Stimulated activated CD8-positive, alpha-beta memory T cell treated with anti-CD3 and anti-CD28 coated beads, Interleukin-12 subunit alpha, Interleukin-12 subunit beta, amount 100 ng/mL, for 24 hours (primary cell): ENCODE results near the gene ZNF468.
"Not testable (repeated sequence)": the region's sequence is repeated elsewhere in the genome, so short reads cannot be mapped to it uniquely, and the experiment has no call there.

Experiments
- DNase-seq: peaks from one replicate; pipeline ENCODE4 v3.0.0-alpha.2; 2020; ENCODE audit errors: extremely low read depth

ZNF468 gene

DNA sequence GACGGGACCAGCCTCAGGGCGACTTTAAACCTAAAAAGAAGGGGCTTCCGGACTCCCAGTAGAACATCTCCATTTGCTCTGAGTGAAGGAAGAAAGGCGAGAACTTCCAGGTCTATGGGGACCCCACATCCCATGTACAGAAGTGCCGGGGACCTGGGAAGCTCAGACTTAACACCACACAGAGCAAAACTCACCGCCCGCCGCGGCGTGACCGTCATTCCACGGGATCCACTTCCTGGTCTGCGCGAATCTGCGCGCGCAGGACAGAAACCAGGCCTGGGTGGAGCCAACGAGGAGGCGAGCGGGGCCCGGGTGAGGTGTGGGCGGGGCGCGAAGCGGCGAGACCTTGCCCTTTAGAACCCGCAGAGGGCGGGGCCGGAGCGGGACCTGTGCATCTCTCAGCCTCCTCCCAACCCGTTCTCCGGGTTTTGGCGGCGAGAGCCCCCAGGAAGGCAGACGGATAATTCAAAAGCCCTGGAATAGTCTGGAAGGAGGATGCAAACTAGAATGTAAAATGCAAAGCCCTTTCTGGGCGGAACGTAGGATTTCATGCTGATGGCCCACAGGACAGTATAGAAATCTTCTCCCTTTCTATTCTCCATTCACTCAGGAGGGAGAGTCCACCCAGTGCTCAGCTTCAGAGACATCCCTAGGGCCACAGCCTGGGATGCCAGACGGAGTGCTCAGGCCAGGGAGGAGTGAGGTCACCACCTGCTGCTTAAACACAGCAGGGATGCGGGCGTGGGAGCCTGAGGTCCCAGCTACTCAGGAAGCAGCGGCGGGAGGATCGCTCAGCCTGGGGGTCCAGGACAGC is at the start of gene ZNF468:
ZNF468 (minus strand) TSS at position 242 of the 814 bp plus-strand sequence. CDS start 3,347 bp downstream, outside the sequence.
- DNase-seq = peak; percentile 55

DNA sequence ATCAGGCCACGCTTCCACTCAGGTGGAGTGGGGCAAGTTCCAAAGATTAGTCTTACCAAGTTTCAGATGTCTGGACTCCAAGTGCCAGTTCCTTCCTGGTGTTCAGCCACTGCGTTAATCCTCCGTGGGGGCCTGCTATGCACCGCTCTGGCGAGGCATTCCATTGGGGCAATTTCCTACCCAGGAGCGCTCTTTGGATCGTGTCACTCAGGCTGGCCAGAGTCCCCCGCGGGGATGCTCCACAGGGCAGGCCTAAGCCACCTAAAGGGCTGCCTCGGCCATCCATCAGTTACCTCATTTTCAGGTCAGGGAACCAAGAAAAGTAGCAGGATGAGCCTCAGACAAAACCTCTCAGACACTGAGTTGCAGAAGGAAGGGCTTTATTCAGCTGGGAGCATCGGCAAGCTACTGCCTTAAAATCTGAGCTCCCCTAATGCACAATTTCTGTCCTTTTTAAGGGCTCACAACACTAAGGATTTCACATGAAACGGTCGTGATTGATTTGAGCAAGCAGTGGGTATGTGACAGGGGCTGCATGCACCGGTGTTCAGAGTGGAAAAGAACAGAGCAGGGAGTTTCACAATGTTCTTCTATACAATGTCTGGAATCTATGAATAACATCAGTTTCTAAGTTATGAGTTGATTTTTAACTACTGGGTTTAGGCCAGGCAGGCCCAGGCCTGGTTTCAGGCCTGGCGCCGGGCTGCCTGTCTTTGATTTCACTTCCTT is 46.8 kb upstream of the ZNF468 start:
- not testable (repeated sequence) for DNase-seq

DNA sequence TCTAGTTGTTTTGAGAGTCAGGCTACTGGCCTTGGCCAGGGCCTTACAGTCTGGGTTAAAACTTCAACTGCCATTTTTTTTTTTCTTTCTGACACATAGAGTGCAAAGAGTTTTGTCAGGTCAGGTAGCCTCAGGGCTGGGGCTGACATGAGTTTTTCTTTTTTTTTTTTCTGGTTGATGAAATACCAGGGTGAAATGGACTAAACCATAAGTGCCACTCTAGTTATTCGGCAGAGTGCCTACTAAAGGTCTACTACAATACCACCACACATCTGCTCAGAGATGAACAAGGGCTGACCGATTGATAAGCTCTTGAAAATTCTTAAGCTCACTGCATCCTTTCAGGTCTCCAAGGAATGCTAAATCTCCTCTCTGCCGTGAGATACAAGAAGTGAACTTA is 44.4 kb upstream of the ZNF468 start:
- no peak for DNase-seq

DNA sequence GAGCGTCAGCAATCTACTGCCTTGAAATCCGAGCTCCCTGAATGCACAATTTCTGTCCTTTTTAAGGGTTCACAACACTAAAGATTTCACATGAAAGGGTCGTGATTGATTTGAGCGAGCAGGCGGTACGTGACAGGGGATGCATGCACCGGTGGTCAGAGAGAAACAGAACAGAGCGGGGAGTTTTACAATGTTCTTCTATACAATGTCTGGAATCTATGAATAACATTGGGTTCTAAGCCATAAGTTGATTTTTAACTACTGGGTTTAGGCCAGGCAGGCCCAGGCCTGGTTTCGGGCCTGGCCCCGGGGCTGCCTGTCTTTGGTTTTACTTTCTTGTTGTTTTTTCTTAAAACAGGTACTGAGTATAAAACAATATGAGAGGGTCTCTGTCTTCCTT is 41.2 kb upstream of the ZNF468 start:
- DNase-seq = not testable (repeated sequence)

DNA sequence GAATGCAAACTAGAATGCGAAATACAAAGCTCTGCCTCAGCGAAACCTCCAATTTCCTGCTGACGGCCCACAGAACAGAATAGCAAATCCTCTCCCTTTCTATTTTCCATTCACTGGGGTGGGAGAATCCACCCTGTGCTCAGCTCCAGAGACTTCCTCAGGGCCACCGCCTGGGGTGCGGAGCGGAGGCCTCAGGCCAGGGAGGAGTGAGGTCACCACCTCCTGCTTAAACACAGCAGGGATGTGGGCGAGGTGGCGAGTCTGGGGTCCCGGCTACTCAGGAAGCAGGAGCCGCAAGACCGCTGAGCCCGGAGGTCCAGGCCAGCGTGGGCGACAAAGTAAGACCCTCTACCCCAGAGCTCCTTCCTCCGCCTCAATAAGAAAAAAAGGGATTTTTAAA is 40.7 kb upstream of the ZNF468 start:
- no peak for DNase-seq

DNA sequence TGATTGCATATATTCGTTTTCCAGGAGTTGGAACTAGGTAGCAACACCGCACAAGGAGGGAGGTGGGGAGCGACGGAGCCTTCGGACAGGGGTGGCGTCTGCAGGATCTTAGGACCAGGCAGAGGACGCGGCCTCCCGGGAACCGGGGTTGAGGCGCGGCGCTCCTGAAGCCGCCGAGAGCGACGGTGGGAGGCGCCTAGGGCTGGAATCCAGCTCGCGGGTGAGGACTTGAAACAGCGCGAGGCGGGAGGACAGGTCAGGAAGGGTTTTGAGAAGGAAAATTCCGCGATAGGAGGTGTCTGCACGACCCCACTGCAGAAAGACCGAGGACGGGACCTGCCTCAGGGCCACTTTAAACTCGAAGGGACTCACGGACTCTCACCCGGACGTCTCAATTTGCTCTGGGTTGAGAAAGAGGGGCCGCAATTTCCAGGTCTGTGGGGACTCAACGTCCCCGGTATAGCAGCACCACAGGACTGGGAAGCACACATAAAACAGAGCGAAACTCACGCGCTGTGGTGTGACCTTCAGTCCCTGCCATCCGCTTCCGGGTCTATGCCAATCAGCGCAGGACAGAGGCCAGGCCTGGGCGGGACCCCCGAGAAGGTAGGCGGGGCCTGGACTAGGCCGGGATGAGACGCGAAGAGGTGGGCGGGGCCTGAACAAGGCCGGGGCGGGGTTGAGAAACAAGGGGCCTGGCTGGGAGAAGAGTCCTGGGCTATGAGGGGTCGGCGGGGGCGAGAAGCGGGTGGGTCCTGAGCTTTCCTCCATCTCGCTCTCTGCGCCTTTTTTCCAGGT is 39.9 kb upstream of the ZNF468 start, which contains the start of gene ZNF320:
ZNF320 (minus strand) TSS at position 498 of the 798 bp plus-strand sequence. CDS start 7,380 bp downstream, outside the sequence.
- DNase-seq = peak; percentile 73

DNA sequence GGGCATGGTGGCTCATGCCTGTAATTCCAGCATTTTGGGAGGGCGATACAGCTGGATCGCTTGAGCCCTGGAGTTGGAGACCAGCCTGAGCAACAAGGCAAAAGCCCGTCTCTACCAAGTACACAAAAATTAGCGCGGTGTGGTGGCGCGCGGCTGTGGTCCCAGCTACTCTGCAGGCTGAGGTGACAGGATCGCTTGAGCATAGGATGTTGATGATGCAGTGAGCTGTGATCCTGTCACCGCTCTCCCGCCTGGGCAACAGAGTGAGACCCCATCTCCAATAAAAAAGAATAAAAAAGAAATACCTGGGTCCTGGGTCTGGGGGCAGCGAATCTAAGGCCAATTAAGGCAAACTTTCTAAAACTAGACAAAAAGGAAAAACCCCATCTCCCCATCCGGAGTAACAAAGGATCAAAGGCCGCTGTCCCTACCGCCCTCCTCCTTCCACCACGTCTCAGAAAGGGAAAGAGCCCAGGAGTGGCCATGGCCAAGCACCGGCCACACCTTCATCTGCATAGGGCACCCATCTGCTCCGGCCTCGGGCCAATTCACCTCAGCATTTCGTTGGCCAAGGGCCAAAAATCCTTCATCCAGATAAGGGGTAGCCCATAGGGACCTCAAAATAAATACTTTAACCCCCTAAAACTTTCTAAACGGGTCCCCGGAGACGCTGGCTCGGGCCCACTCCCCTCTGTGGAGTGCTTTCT is 39.2 kb upstream of the ZNF468 start:
- no peak for DNase-seq

DNA sequence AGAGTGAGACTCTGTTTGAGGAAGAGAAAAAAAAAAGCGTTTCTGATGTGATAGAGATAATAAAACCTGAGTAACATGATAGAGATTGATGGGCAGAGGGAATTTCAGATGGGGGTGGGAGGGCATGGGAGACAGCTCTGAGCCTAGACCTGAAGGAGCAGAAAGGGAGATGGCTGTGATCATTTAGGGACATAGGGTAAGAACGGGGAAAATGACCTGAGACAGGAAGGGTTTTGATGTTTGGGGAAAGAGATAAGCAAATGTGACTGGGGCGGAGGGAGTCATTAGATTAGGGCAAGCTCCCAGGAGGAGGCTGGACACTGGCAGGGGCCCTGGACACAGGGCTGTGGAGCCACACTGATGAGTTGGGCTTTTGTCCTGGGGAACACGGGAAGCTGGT is 33.9 kb upstream of the ZNF468 start:
- no peak for DNase-seq

DNA sequence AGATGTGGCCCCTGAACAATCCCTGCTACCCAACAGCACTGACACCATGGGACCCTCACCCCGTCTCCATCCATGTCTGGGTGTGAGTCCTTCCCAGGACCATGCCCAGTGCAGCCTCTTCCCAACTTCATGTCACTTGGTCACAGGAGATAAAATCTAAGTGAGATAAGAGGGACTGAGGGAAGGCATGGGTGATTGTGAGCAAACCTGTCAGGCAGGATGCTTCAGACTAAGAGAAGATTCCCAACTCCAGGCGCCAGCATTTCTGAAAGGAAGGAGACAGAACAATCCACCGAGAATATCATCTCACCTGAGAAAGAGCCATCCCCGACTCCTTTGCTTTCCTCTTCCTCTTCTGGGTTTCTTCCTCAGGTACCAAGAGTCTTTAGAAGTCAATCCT is 32.5 kb upstream of the ZNF468 start:
- no peak for DNase-seq

DNA sequence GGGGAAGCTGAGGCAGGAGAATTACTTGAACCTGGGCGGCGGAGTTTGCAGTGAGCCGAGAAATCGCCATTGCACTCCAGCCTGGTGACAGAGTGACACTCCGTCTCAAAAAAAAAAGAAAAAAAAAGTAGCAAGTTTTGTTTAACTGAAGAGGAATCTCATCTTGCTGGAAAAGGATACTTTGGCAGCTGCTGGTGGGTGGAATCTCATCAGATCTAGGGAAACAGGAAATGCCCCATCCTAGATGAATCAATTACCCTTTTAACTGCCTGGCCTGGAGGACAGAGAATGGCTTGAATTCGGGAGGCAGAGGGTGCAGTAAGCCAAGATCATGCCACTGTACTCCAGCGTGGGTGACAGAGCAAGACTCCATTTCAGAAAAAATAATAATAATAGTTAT is 31.7 kb upstream of the ZNF468 start:
- DNase-seq = no peak

DNA sequence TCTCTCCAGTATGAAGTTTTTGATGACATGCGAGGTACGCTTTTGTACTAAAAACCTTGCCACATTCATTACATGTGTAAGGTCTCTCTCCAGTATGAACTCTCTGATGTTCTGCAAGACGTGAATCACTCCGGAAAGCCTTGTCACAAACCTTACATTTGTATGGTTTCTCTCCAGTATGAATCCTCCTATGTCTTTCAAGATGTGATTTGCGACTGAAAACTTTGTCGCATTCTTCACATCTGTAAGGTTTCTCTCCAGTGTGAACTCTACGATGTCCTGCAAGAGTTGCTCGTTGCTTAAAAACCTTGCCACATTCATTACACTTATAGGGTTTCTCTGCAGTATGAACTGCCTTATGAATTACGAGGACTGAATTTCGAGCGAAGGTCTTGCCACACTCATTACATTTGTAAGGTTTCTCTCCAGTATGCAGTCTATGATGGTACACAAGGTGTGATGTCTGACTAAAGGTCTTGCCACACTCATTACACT is 23.5 kb upstream of the ZNF468 start:
- DNase-seq = no peak

DNA sequence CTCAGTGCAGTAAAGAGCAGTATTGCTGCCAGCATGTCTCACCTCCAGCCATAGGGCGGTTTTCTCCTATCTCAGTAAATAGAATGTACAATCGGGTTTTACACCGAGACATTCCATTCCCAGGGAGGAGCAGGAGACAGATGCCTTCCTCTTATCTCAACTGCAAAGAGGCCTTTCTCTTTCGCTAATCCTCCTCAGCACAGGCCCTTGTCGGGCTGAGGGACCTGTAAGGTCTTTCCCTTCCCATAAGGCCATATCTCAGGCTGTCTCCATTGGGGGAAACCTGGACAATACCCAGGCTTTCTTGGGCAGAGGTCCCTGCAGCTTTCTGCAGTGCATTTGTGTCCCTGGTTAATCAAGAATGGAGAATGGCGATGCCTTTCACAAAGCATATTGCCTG is 15.6 kb upstream of the ZNF468 start:
- DNase-seq = not testable (repeated sequence)

DNA sequence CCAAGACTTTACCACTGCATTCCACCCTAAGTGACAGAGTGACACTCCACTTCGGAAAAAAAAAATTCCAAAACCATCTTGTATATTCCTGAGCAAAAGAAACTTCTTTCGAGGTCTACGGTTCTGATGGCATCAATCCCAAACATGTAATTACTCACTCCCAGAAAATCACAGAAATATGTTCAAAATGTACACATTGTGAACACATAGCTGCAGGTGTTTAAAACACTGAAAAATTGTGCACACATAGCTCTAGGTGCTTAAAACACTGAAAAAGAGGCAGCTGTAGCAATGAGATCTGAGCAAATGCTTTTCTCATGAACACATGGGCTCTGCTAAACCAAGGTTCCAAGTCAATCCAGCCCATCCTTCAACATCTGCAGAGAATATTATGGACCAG is 14.0 kb upstream of the ZNF468 start:
- no peak for DNase-seq

DNA sequence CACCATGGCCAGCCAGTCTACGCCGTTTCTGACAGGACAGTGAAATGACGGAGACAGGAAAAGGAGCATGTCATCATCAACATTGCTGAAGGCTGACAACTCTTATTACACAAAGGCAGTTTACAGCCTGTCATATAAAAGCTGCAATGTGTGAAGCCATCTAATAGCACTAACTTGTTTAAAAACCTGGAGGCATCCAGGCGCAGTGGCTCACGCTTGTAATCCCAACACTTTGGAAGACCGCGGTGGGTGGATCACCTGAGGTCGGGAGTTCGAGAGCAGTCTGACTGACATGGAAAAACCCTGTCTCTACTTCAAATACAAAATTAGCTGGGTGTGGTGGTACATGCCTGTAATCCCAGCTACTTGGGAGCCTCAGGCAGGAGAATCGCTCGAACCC is 10.6 kb upstream of the ZNF468 start:
- DNase-seq = not testable (repeated sequence)

DNA sequence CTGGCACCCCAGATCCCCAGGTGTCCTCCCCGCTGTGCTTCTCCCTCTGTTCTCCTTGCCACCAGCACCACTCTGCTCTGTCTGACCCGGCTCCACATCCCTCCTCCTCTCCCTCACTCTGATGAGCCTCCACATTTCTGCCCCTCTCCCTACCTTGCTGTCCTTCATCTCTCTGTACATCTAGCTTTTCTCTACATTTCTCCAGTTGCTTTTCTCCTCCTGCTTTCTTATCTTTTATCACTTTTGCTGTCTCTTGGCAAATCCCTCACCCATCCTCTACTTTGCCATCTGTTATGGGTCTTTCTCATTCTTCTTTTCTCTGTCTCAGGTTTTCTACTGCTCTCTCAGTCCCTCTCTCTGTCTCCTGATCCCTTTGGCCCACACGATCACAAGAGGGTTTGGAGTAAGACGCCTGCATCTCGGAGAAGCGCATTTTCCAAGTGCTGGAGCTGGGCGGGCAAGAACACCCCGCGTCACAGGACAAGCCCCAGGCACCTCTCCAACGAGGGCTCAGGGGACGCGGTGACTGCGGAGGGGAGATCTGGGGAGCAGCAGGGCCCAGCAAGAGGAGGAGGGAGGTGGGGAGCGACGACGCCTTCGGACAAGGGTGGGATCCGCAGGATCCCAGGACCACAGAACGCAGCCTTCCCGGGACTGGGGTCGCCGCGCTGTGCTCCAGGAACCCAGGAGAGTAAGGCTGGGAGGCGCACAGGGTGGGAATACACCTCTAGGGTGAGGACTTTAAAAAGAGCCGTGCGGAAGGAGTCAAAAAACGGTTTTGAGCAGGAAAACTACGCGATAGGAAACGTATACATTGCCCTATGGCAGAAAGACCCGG is 660 bp downstream of the ZNF468 start:
- not testable (repeated sequence) for DNase-seq

DNA sequence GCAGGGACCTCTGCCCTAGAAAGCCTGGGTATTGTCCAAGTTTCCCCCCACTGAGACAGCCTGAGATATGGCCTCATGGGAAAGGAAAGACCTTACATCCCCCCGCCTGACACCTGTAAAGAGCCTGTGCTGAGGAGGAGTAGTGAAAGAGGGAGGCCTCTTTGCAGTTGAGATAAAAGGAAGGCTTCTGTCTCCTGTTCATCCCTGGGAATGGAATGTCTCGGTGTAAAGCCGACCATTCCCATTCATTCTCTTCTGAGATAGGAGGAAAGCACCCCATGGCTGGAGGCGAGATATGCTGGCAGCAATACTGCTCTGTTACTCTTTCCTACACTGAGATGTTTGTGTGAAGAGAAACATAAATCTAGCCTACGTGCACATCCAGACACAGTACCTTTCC is 10.1 kb downstream of the ZNF468 start:
- DNase-seq = not testable (repeated sequence)

DNA sequence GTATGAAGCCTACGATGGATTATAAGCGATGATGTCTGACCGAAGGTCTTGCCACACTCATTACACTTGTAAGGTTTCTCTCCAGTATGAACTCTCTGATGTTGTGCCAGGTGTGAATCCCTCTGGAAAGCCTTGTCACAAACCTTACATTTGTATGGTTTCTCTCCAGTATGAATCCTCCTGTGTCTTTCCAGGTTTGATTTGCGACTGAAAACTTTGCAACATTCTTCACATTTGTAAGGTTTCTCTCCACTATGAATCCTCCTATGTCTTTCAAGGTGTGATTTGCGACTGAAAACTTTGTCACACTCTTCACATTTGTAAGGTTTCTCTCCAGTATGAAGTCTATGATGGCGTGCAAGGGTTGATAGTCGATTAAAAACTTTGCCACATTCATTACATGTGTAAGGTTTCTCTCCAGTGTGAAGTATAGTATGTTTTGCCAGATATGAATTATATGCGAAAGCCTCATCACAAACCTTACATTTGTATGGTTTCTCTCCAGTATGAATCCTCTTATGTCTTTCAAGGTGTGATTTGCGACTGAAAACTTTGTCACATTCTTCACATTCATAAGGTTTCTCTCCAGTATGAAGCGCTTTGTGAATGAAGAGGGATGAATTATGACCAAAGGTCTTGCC is 16.5 kb downstream of the ZNF468 start:
- DNase-seq = not testable (repeated sequence)

DNA sequence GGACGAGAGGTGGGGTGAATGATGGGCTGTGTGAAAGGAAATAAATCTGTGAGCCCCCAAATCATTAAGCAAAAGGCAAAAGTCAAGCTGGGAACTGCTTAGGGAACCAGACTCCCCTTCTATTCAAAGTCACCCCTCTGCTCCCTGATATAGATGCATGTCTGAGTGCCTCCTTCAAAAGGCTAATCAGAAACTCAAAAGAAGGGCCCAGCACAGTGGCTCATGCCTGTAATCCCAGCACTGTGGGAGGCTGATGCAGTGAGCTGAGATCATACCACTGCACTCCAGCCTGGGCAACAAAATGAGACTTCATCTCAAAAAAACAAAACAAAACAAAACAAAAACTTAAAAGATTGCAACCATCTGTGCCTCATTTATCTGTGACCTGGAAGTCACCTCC is 23.1 kb downstream of the ZNF468 start:
- not testable (repeated sequence) for DNase-seq

DNA sequence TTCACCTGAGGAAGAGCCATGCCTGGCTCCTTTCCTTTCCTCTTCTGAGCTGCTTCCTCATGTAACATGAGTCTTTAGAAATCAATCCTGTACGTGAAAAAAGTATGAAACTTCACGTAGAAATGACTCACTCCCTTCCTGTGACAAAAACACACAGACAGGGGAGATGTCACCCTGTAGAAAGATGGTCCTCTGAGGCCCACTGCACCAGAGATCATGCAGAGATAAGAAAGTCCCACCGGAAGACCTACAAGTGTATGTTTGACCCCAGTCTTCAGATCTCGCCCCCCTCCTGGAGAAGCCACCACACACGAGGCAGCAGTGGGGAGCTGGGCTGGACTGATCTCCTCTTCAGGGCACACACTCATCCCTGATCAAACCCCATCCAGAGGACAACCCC is 23.9 kb downstream of the ZNF468 start:
- DNase-seq = not testable (repeated sequence)

DNA sequence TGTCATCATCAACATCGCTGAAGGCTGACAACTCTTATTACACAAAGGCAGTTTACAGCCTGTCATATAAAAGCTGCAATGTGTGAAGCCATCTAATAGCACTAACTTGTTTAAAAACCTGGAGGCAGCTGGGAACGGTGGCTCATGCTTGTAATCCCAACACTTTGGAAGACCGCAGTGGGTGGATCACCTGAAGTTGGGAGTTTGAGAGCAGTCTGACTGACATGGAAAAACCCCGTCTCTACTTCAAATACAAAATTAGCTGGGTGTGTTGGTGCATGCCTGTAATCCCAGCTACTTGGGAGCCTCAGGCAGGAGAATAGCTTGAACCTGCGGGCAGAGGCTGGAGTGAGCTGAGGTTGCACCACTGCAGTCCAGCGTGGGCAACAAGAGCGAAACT is 27.6 kb downstream of the ZNF468 start:
- DNase-seq = not testable (repeated sequence)
